HCT116 (cell line): ENCODE measurements around the gene CTNNA1. TPM values are rescaled to one million over a fixed set of nuclear protein-coding genes. Genes with fewer than 3 reads are reported as not detected.

Experiments used
- ATAC-seq: fragments of 200-7000 bp; cut with Tn5 transposase; 2 replicates; pipeline ENCODE4 v1.9.1; 2020; ENCODE audit warnings: mild to moderate bottlenecking, moderate library complexity
- BruUV-seq: library from RNA; stranded (reverse); fragments of 400-500 nt; replicated peaks from 2 replicates; lab custom pipeline; 2021; lab: Mats Ljungman, UMichigan
- CTCF ChIA-PET: fragments of 300-600 bp; sonication (Branson Sonifier 250); formaldehyde crosslinking; loops from one replicate; lab custom pipeline; 2021; ENCODE audit warnings: antibody characterized with exemption; lab: Charles Lee
- POLR2A ChIA-PET: fragments of 300-600, 350-600 bp; sonication (Branson Sonifier 250); formaldehyde crosslinking; loops from one replicate; lab custom pipeline; 2021; ENCODE audit warnings: antibody characterized with exemption; lab: Charles Lee
- RAD21 ChIA-PET, 2 experiments: fragments of 300-600 bp; sonication (Branson Sonifier 250); formaldehyde crosslinking; loops; one replicate each; lab custom pipeline; 2023; ENCODE audit warnings: low total read pairs in 2 of 2; ENCODE audit not compliant: uncharacterized antibody in 2 of 2, unreplicated experiment in 2 of 2, low non-redundant PET in 1 of 2; lab: Charles Lee
- DNase-seq: peaks from one replicate; pipeline ENCODE4 v3.0.0-alpha.2; 2010; ENCODE audit warnings: low read depth, low spot score
- H2AFZ ChIP-seq: fragments of 200-600 bp; shearing (Covaris generic), sonication (generic); 2 replicates; pipeline ENCODE4 v1.6.1; 2017; ENCODE audit warnings: low read depth, mixed run types, mixed read lengths, antibody characterized with exemption, low read length; ENCODE audit not compliant: poor library complexity, severe bottlenecking
- H3K27ac ChIP-seq: 2 replicates; pipeline ENCODE4 v1.5.1; 2012; ENCODE audit warnings: low read depth, low read length
- H3K27me3 ChIP-seq: fragments of 200-600 bp; sonication (generic); 2 replicates; pipeline ENCODE4 v1.6.1; 2016; ENCODE audit warnings: mixed run types, low read length, mixed read lengths; ENCODE audit not compliant: insufficient read depth
- H3K36me3 ChIP-seq, 2 experiments: fragments of 200-500 bp in 1 of 2; fragments of 200-600 bp in 1 of 2; sonication (Bioruptor generic) in 1 of 2; sonication (generic) in 1 of 2; 2 replicates each; pipeline versions ENCODE4 v1.5.1 to v1.6.1; 2014 to 2016; ENCODE audit warnings: low read length in 2 of 2, inconsistent platforms in 1 of 2, mixed read lengths in 1 of 2, mixed run types in 1 of 2; ENCODE audit not compliant: insufficient read depth in 2 of 2, control insufficient read depth in 1 of 2
- H3K4me1 ChIP-seq, 2 experiments: fragments of 200-600 bp in 1 of 2; sonication (generic) in 1 of 2; 2 replicates each; pipeline versions ENCODE4 v1.5.1 to v1.6.1; 2012 to 2017; ENCODE audit warnings: low read length in 2 of 2, inconsistent platforms in 1 of 2, mild to moderate bottlenecking in 1 of 2, mixed read lengths in 1 of 2, mixed run types in 1 of 2, moderate library complexity in 1 of 2; ENCODE audit not compliant: insufficient read depth in 2 of 2, control insufficient read depth in 1 of 2
- H3K4me2 ChIP-seq: fragments of 200-600 bp; sonication (generic); 2 replicates; pipeline ENCODE4 v1.6.1; 2017; ENCODE audit warnings: mixed run types, low read length, mixed read lengths
- H3K4me3 ChIP-seq, 2 experiments: fragments of 200-600 bp in 1 of 2; sonication (generic) in 1 of 2; replicated peaks in 1 of 2; 2 replicates each; pipeline ENCODE4 v1.5.1; 2011 to 2016; ENCODE audit warnings: low read length in 2 of 2, control low read depth in 1 of 2, low read depth in 1 of 2, mild to moderate bottlenecking in 1 of 2, mixed read lengths in 1 of 2, mixed run types in 1 of 2
- H3K79me2 ChIP-seq: fragments of 200-600 bp; sonication (generic); 2 replicates; pipeline ENCODE4 v1.6.1; 2017; ENCODE audit warnings: mild to moderate bottlenecking, mixed run types, low read length, moderate library complexity, mixed read lengths; ENCODE audit not compliant: insufficient read depth
- H3K9ac ChIP-seq: fragments of 200-600 bp; sonication (generic); 2 replicates; pipeline ENCODE4 v1.6.1; 2016; ENCODE audit warnings: low read length, mixed read lengths
- H3K9me2 ChIP-seq: fragments of 200-600 bp; sonication (generic), shearing (Covaris generic); 2 replicates; pipeline ENCODE4 v1.6.1; 2017; ENCODE audit warnings: mixed run types, mild to moderate bottlenecking, moderate library complexity; ENCODE audit not compliant: insufficient read depth
- H3K9me3 ChIP-seq, 2 experiments: fragments of 200-500 bp in 1 of 2; fragments of 200-600 bp in 1 of 2; sonication (Bioruptor generic) in 1 of 2; sonication (generic) in 1 of 2; 2 replicates each; pipeline ENCODE4 v1.6.1; 2014 to 2017; ENCODE audit warnings: low read length in 2 of 2, mixed read lengths in 2 of 2, inconsistent platforms in 1 of 2, low read depth in 1 of 2, mild to moderate bottlenecking in 1 of 2, mixed run types in 1 of 2, moderate library complexity in 1 of 2; ENCODE audit not compliant: control insufficient read depth in 1 of 2, insufficient read depth in 1 of 2
- H4K20me1 ChIP-seq: fragments of 200-600 bp; sonication (generic), shearing (Covaris generic); 2 replicates; pipeline ENCODE4 v1.6.1; 2017; ENCODE audit warnings: mixed run types, mild to moderate bottlenecking, moderate library complexity; ENCODE audit not compliant: insufficient read depth
- CTCF ChIP-seq, 3 experiments: fragments of 200-600 bp in 1 of 3; sonication (generic) in 1 of 3; IDR thresholded peaks in 2 of 3; conservative IDR thresholded peaks in 1 of 3; 2 replicates each; pipeline ENCODE4 v1.5.1; 2012 to 2017; ENCODE audit warnings: low read depth in 2 of 3, low read length in 2 of 3, antibody characterized with exemption in 1 of 3, borderline replicate concordance in 1 of 3, control low read depth in 1 of 3, mild to moderate bottlenecking in 1 of 3, mixed read lengths in 1 of 3, mixed run types in 1 of 3, moderate library complexity in 1 of 3; ENCODE audit not compliant: insufficient read depth in 1 of 3
- EZH2phosphoT487 ChIP-seq: fragments of 200-600 bp; IDR thresholded peaks from 2 replicates; pipeline ENCODE4 v1.6.1; 2018; ENCODE audit warnings: antibody characterized with exemption, borderline replicate concordance
- SP1 ChIP-seq: IDR thresholded peaks from 2 replicates; pipeline ENCODE4 v1.6.1; 2012; ENCODE audit warnings: low read depth
- SRF ChIP-seq: IDR thresholded peaks from 2 replicates; pipeline ENCODE4 v1.6.1; 2012; ENCODE audit warnings: low read depth
- ZBTB33 ChIP-seq: IDR thresholded peaks from 2 replicates; pipeline ENCODE4 v1.6.1; 2011; ENCODE audit warnings: mild to moderate bottlenecking, low read length, moderate library complexity; ENCODE audit not compliant: insufficient replicate concordance; ENCODE audit errors: extremely low read depth
- ZNF274 ChIP-seq: fragments of 200-500 bp; sonication (Bioruptor generic); IDR thresholded peaks from 2 replicates; pipeline ENCODE4 v1.6.1; 2014; ENCODE audit warnings: mild to moderate bottlenecking, low read depth, low read length, inconsistent platforms
- intact Hi-C: fragments of 100-400 bp; cut with micrococcal nuclease; formaldehyde crosslinking; loops from 2 replicates; pipeline ENCODE4 v1.10.0; 2022
- total RNA-seq: library from RNA; stranded (reverse); gene quantifications from one replicate; pipeline ENCODE4 v1.2.1, GENCODE V29; 2021; ENCODE audit not compliant: unreplicated experiment

Gene CTNNA1
- total RNA-seq, 1 experiment from 2014 or later: 313 TPM

- H3K27ac ChIP-seq: no peak overlapping the region
- no peaks in the 10 kb centered on the region for H3K9me2 ChIP-seq
- no peak for ATAC-seq
- ChIA-PET CTCF (no interaction called here), POLR2A (no interaction called here), RAD21 (interaction anchor here in 1 of 2 experiments (0.7 kb wide), 1 partner anchor 445 kb away, joined by 4 read pairs; no protein-coding TSS in a partner anchor)
- H3K4me2 ChIP-seq: no peak overlapping the region
- TF ChIP-seq ZNF274 (no peak), SP1 (no peak), SRF (no peak), EZH2phosphoT487 (no peak), ZBTB33 (no peak), CTCF (IDR thresholded peaks at IDR 0.05 in 2 of 3, conservative IDR thresholded peaks at IDR 0.05 in 1 of 3; ENCODE audit: borderline replicate concordance in 1 of 3, insufficient read depth in 1 of 3, low read depth in 2 of 3, low read length in 2 of 3) (no peak)
- intact Hi-C loops: no loop called here
- H3K4me1 ChIP-seq: peaks cover 0 to 6% of the 10 kb centered on the region in 2 experiments; a peak in 1 of 4 replicates
- H3K9me3 ChIP-seq: no peaks in the 10 kb centered on the region
- H3K79me2 ChIP-seq: no peaks in the 10 kb centered on the region
- no peaks in the 10 kb centered on the region for H3K36me3 ChIP-seq
- BruUV-seq: no TSS peak
- no peak overlapping the region for H2AFZ ChIP-seq
- no peak overlapping the region for H3K9ac ChIP-seq
- no peak overlapping the region for H3K4me3 ChIP-seq
- no peaks in the 10 kb centered on the region for H3K27me3 ChIP-seq
- DNase-seq: no peak
- no peaks in the 10 kb centered on the region for H4K20me1 ChIP-seq
These were observed 208.5 kb downstream of the CTNNA1 start for GRCh38 chr5:138961729-138962128.
